SK-N-SH treated with all-trans-retinoic acid at 6 μM for 48 hours (cell line): Measurements from ENCODE around the gene SRD5A3.

ENCODE experiments used
- ARNTL ChIP-seq: fragments of 450-650 bp; formaldehyde crosslinking; IDR thresholded peaks from 2 replicates; pipeline ENCODE4 v1.5.0; 2020; ENCODE audit warnings: low read depth, mild to moderate bottlenecking, moderate library complexity, borderline replicate concordance
- TF ChIP-seq, protein P1 (sequence below): fragments of 250-450 bp; sonication (Bioruptor Pico); IDR thresholded peaks from 2 replicates; pipeline ENCODE4 v1.5.1; 2020; ENCODE audit warnings: low read depth, mild to moderate bottlenecking, moderate library complexity
- TF ChIP-seq, protein P2 (sequence below): fragments of 250-450 bp; sonication (Bioruptor Pico); IDR thresholded peaks from 2 replicates; pipeline ENCODE4 v1.8.0; 2021; ENCODE audit warnings: low read depth, mild to moderate bottlenecking, moderate library complexity, borderline replicate concordance
- TF ChIP-seq, protein P3 (sequence below): fragments of 250-450 bp; sonication (Bioruptor Pico); IDR thresholded peaks from 2 replicates; pipeline ENCODE4 v1.8.0; 2020; ENCODE audit warnings: mild to moderate bottlenecking, moderate library complexity, borderline replicate concordance

DNA sequence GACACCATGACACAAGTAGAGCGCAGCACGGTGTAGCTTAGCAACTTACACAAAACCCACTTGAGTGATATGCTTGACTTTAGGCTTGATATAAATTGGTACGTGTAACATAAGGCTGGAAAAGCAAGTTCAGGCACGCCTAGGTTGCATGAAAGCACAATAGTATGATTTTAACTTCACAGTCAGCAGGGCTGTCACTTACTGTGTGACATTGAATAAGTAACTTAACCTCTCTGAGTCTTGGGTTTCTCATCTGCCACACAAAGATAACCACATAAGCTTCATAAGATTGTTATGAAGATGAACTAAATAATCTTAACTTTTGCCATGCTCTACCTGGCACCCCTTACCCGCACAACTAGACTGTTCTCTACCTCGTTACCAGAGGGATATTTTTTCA is 9.5 kb downstream of the SRD5A3 start:
- TF ChIP-seq, protein P1, sequence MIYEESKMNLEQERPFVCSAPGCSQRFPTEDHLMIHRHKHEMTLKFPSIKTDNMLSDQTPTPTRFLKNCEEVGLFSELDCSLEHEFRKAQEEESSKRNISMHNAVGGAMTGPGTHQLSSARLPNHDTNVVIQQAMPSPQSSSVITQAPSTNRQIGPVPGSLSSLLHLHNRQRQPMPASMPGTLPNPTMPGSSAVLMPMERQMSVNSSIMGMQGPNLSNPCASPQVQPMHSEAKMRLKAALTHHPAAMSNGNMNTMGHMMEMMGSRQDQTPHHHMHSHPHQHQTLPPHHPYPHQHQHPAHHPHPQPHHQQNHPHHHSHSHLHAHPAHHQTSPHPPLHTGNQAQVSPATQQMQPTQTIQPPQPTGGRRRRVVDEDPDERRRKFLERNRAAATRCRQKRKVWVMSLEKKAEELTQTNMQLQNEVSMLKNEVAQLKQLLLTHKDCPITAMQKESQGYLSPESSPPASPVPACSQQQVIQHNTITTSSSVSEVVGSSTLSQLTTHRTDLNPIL (CRISPR knock-in tag): no peak
- TF ChIP-seq, protein P2, sequence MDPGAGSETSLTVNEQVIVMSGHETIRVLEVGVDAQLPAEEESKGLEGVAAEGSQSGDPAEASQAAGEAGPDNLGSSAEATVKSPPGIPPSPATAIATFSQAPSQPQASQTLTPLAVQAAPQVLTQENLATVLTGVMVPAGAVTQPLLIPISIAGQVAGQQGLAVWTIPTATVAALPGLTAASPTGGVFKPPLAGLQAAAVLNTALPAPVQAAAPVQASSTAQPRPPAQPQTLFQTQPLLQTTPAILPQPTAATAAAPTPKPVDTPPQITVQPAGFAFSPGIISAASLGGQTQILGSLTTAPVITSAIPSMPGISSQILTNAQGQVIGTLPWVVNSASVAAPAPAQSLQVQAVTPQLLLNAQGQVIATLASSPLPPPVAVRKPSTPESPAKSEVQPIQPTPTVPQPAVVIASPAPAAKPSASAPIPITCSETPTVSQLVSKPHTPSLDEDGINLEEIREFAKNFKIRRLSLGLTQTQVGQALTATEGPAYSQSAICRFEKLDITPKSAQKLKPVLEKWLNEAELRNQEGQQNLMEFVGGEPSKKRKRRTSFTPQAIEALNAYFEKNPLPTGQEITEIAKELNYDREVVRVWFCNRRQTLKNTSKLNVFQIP (CRISPR knock-in tag): no peak
- TF ChIP-seq, protein P3, sequence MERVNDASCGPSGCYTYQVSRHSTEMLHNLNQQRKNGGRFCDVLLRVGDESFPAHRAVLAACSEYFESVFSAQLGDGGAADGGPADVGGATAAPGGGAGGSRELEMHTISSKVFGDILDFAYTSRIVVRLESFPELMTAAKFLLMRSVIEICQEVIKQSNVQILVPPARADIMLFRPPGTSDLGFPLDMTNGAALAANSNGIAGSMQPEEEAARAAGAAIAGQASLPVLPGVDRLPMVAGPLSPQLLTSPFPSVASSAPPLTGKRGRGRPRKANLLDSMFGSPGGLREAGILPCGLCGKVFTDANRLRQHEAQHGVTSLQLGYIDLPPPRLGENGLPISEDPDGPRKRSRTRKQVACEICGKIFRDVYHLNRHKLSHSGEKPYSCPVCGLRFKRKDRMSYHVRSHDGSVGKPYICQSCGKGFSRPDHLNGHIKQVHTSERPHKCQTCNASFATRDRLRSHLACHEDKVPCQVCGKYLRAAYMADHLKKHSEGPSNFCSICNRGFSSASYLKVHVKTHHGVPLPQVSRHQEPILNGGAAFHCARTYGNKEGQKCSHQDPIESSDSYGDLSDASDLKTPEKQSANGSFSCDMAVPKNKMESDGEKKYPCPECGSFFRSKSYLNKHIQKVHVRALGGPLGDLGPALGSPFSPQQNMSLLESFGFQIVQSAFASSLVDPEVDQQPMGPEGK (CRISPR knock-in tag): no peak
- no peak for TF ChIP-seq ARNTL
